GM23338 (cell line): ENCODE measurements around the gene SORBS1. TPM values are rescaled to one million over a fixed set of nuclear protein-coding genes. Genes with fewer than 3 reads are reported as not detected.

Source experiments
- ATAC-seq: fragments of 200-7000 bp; cut with Tn5 transposase; 3 replicates; pipeline ENCODE4 v1.9.1; 2020
- DNase-seq: peaks from one replicate; pipeline ENCODE4 v3.0.0-alpha.2; 2015; ENCODE audit warnings: low spot score
- H2AFZ ChIP-seq: fragments of 200-600 bp; sonication (generic); 2 replicates; pipeline ENCODE4 v1.8.0; 2016; ENCODE audit warnings: antibody characterized with exemption, mild to moderate bottlenecking, moderate library complexity
- H3F3A ChIP-seq: fragments of 200-600 bp; sonication (generic); replicated peaks from 2 replicates; pipeline ENCODE4 v1.8.0; 2017; ENCODE audit warnings: antibody characterized with exemption, mixed run types, low read depth
- H3K27ac ChIP-seq: fragments of 200-600 bp; sonication (generic); 2 replicates; pipeline ENCODE4 v1.6.1; 2016; ENCODE audit warnings: low read depth
- H3K27me3 ChIP-seq: fragments of 200-600 bp; sonication (generic); 2 replicates; pipeline ENCODE4 v1.8.0; 2016; ENCODE audit warnings: mild to moderate bottlenecking, mixed run types, moderate library complexity; ENCODE audit not compliant: insufficient read depth
- H3K36me3 ChIP-seq: fragments of 200-600 bp; sonication (generic); 2 replicates; pipeline ENCODE4 v1.8.0; 2016; ENCODE audit warnings: mild to moderate bottlenecking; ENCODE audit not compliant: insufficient read depth
- H3K4me1 ChIP-seq: fragments of 200-600 bp; sonication (generic); 2 replicates; pipeline ENCODE4 v1.8.0; 2016; ENCODE audit warnings: mild to moderate bottlenecking, moderate library complexity; ENCODE audit not compliant: insufficient read depth
- H3K4me2 ChIP-seq: fragments of 200-600 bp; sonication (generic); 2 replicates; pipeline ENCODE4 v1.7.1; 2017; ENCODE audit warnings: mixed run types
- H3K4me3 ChIP-seq: fragments of 200-600 bp; sonication (generic); 2 replicates; pipeline ENCODE4 v1.6.1; 2016; ENCODE audit warnings: mixed run types
- H3K79me2 ChIP-seq: fragments of 200-600 bp; sonication (generic); replicated peaks from 2 replicates; pipeline ENCODE4 v1.8.0; 2017; ENCODE audit warnings: mild to moderate bottlenecking; ENCODE audit not compliant: insufficient read depth
- H3K9me2 ChIP-seq: fragments of 200-600 bp; sonication (generic); 2 replicates; pipeline ENCODE4 v1.8.0; 2017; ENCODE audit not compliant: insufficient read depth
- H4K20me1 ChIP-seq: fragments of 200-600 bp; sonication (generic); replicated peaks from 2 replicates; pipeline ENCODE4 v1.8.0; 2017; ENCODE audit warnings: mild to moderate bottlenecking; ENCODE audit not compliant: insufficient read depth
- H3K27ac Mint-ChIP-seq: 2 replicates; pipeline ENCODE4 v1.8.0; 2020; ENCODE audit warnings: inconsistent platforms, mild to moderate bottlenecking, moderate library complexity, mixed read lengths
- H3K27me3 Mint-ChIP-seq: 3 replicates; pipeline ENCODE4 v1.8.0; 2022; ENCODE audit warnings: low read depth, mild to moderate bottlenecking, moderate library complexity, mixed read lengths, inconsistent platforms; ENCODE audit not compliant: insufficient read depth, poor library complexity
- H3K36me3 Mint-ChIP-seq: 3 replicates; pipeline ENCODE4 v1.8.0; 2021; ENCODE audit warnings: low read depth, mild to moderate bottlenecking, inconsistent platforms, moderate library complexity, mixed read lengths
- H3K4me1 Mint-ChIP-seq: 3 replicates; pipeline ENCODE4 v1.8.0; 2020; ENCODE audit warnings: mild to moderate bottlenecking, inconsistent platforms, mixed read lengths
- H3K4me3 Mint-ChIP-seq: 3 replicates; pipeline ENCODE4 v1.8.0; 2021; ENCODE audit warnings: moderate library complexity, mild to moderate bottlenecking, inconsistent platforms, mixed read lengths
- H3K9me3 Mint-ChIP-seq: 3 replicates; pipeline ENCODE4 v1.8.0; 2020; ENCODE audit warnings: moderate library complexity, mild to moderate bottlenecking, inconsistent platforms, mixed read lengths
- CREB1 ChIP-seq: fragments of 250-450 bp; sonication (Bioruptor Pico); IDR thresholded peaks from 2 replicates; pipeline ENCODE4 v1.5.0; 2020; ENCODE audit warnings: low read depth, mild to moderate bottlenecking, moderate library complexity
- CTCF ChIP-seq, 2 experiments: fragments of 200-600 bp in 1 of 2; sonication (generic) in 1 of 2; conservative IDR thresholded peaks; 2 replicates each; pipeline versions ENCODE4 v1.5.1 to v1.6.1; 2016 to 2017; ENCODE audit warnings: antibody characterized with exemption in 2 of 2, low read depth in 2 of 2, mild to moderate bottlenecking in 2 of 2, moderate library complexity in 1 of 2
- JUNB ChIP-seq: IDR thresholded peaks from one replicate; pipeline ENCODE4 v1.6.1; 2016; ENCODE audit warnings: antibody characterized with exemption; ENCODE audit not compliant: unreplicated experiment
- POLR2AphosphoS5 ChIP-seq: IDR thresholded peaks from 2 replicates; pipeline ENCODE4 v1.6.1; 2016; ENCODE audit warnings: antibody characterized with exemption, low read depth
- REST ChIP-seq: IDR thresholded peaks from one replicate; pipeline ENCODE4 v1.6.1; 2018; ENCODE audit warnings: antibody characterized with exemption; ENCODE audit not compliant: unreplicated experiment
- STAT1 ChIP-seq: IDR thresholded peaks from one replicate; pipeline ENCODE4 v1.6.1; 2016; ENCODE audit warnings: antibody characterized with exemption; ENCODE audit not compliant: unreplicated experiment
- ZNF114 ChIP-seq: fragments of 250-450 bp; sonication (Bioruptor Pico); IDR thresholded peaks from 2 replicates; pipeline ENCODE4 v1.5.0; 2020; ENCODE audit warnings: mild to moderate bottlenecking, moderate library complexity
- ZNF331 ChIP-seq: fragments of 250-450 bp; sonication (Bioruptor Pico); IDR thresholded peaks from 2 replicates; pipeline ENCODE4 v1.5.0; 2020; ENCODE audit warnings: low read depth, mild to moderate bottlenecking, moderate library complexity
- ZNF462 ChIP-seq: fragments of 250-450 bp; sonication (Bioruptor Pico); IDR thresholded peaks from 2 replicates; pipeline ENCODE4 v1.5.0; 2020; ENCODE audit warnings: mild to moderate bottlenecking, moderate library complexity
- polyA plus RNA-seq: library from polyadenylated mRNA; unstranded; fragments of >200 nt; fragmentation: Nextera tagmentation; extraction: Ambion mirVana; gene quantifications from 2 replicates; pipeline ENCODE4 v1.2.1, GENCODE V29; 2016
- total RNA-seq: library from RNA; depleted of rRNA; stranded (reverse); fragments of >200 nt; shearing (Covaris generic); gene quantifications from 2 replicates; pipeline ENCODE4 v1.2.3, GENCODE V29; 2014

The SORBS1 gene
- total and polyA plus RNA-seq, 2 experiments from 2014 or later, result 47.7 to 51.5 TPM

GRCh38 chr10:95605163-95605562, 44.0 kb upstream of the SORBS1 start:
- no peaks in the 10 kb centered on the region for H3K79me2 ChIP-seq
- Mint-ChIP-seq H3K4me3 (no peak overlapping the region), H3K4me1 (peaks cover 12% of the 10 kb centered on the region), H3K9me3 (no peaks in the 10 kb centered on the region), H3K27me3 (no peaks in the 10 kb centered on the region), H3K36me3 (peaks cover 42% of the 10 kb centered on the region), H3K27ac (no peak overlapping the region; the same call in 1 of the 2 replicates)
- no peak for TF ChIP-seq ZNF331 (CRISPR knock-in tag)
- no peak for TF ChIP-seq STAT1
- H3K4me3 ChIP-seq, result no peak overlapping the region
- H3F3A ChIP-seq, result no peaks in the 10 kb centered on the region
- DNase-seq (no peak), ATAC-seq (no peak)
- H3K27me3 ChIP-seq, result no peaks in the 10 kb centered on the region
- no peak overlapping the region for H2AFZ ChIP-seq
- peak overlapping the region; percentile 23; the same call in 1 of the 2 replicates for H3K27ac ChIP-seq
- no peaks in the 10 kb centered on the region for H3K9me2 ChIP-seq
- peaks cover 24% of the 10 kb centered on the region for H3K36me3 ChIP-seq
- H3K4me2 ChIP-seq, result no peak overlapping the region
- H3K4me1 ChIP-seq, result 0 out of 2 replicates have a peak, but pooled peaks cover 4% of the 10 kb centered on the region
- no peaks in the 10 kb centered on the region; the same call in 1 of the 2 replicates for H4K20me1 ChIP-seq

- Histone ChIP-seq H3K4me2 (no peak overlapping the region), H3K27ac (peak overlapping the region; percentile 23; the same call in 1 of the 2 replicates)
- peak; percentile 52 for DNase-seq
- TF ChIP-seq JUNB (no peak), STAT1 (no peak), ZNF114 (no peak), REST (no peak), POLR2AphosphoS5 (no peak), CREB1 (CRISPR knock-in tag) (no peak), CTCF (conservative IDR thresholded peaks at IDR 0.05; ENCODE audit: low read depth in 2 of 2) (no peak), ZNF462 (no peak)
These were observed 43.5 kb upstream of the SORBS1 start for GRCh38 chr10:95604630-95605029.

More at GRCh38 chr10:95604630-95605029, 43.5 kb upstream of the SORBS1 start:
- no peaks in the 10 kb centered on the region for H3K27me3 Mint-ChIP-seq
- Histone ChIP-seq H3K4me3 (no peak overlapping the region), H3K9me2 (no peaks in the 10 kb centered on the region), H3K27me3 (no peaks in the 10 kb centered on the region), H3K36me3 (peaks cover 21% of the 10 kb centered on the region), H4K20me1 (no peaks in the 10 kb centered on the region; the same call in 1 of the 2 replicates), H3F3A (no peaks in the 10 kb centered on the region), H3K4me1 (0 out of 2 replicates have a peak, but pooled peaks cover 4% of the 10 kb centered on the region), H3K79me2 (no peaks in the 10 kb centered on the region), H2AFZ (no peak overlapping the region)
- peaks cover 37% of the 10 kb centered on the region for H3K36me3 Mint-ChIP-seq
- ATAC-seq, result peak; percentile 8; the same call in 2 of the 3 replicates
- peak overlapping the region; percentile 33; the same call in 1 of the 2 replicates for H3K27ac Mint-ChIP-seq
- peaks cover 12% of the 10 kb centered on the region for H3K4me1 Mint-ChIP-seq
- no peak overlapping the region for H3K4me3 Mint-ChIP-seq
- H3K9me3 Mint-ChIP-seq, result no peaks in the 10 kb centered on the region
